Mesodermal cell (in vitro differentiated cells): ENCODE results near the gene HDLBP.
"Not testable (repeated sequence)": the region's sequence is repeated elsewhere in the genome, so short reads cannot be mapped to it uniquely, and the experiment has no call there.

Experiments used
- H3K27ac ChIP-seq: 2 replicates; pipeline ENCODE4 v1.7.0; 2013; ENCODE audit warnings: mild to moderate bottlenecking, low read depth, low read length, moderate library complexity; ENCODE audit not compliant: severe bottlenecking
- H3K36me3 ChIP-seq: 2 replicates; pipeline ENCODE4 v1.7.1; 2013; ENCODE audit warnings: mild to moderate bottlenecking, low read length, moderate library complexity; ENCODE audit not compliant: control insufficient read depth, insufficient read depth
- H3K4me1 ChIP-seq: one replicate; pipeline ENCODE4 v1.7.1; 2013; ENCODE audit warnings: mild to moderate bottlenecking, low read length; ENCODE audit not compliant: insufficient read depth, control insufficient read depth, poor library complexity, severe bottlenecking
- H3K4me3 ChIP-seq: 2 replicates; pipeline ENCODE4 v1.7.0; 2013; ENCODE audit warnings: low read length, control low read depth, mild to moderate bottlenecking; ENCODE audit not compliant: insufficient read depth, poor library complexity, severe bottlenecking; ENCODE audit errors: extremely low read depth
- H3K9me3 ChIP-seq: 2 replicates; pipeline ENCODE4 v1.7.1; 2013; ENCODE audit warnings: mild to moderate bottlenecking, low read length, moderate library complexity; ENCODE audit not compliant: control insufficient read depth
- WGBS, 2 experiments: methylation state at CpG; one replicate each; pipeline ENCODE4 v1.1.5; 2013; ENCODE audit warnings: missing lambda C conversion rate in 2 of 2; ENCODE audit not compliant: insufficient coverage in 2 of 2; 5-methylcytosine and 5-hydroxymethylcytosine counted together

The HDLBP gene

DNA sequence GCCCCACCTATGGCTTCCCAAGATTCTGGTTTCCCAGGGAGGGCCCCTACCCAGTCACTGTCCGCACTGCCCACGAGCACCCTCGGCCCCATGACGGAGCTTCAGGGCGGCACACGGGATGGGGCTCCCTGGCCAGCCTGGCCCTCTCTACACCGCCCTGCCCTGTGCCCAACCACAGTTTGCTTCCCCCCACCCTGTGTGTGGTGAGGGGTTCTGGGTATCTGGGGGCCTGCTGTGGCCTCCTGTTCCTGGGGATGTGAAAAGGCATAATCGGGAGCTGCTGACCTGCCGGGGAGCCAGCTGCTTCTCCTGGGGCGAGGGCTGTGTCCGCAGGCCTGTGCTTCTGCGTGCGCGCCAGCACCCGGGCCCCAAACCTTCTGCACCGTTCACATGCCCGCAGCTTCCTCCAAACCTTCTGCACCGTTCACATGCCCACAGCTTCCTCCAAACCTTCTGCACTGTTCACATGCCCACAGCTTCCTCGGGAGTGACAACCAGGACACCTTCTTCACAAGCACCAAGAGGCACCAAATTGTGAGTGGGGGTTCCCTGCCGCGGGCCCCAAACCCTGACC lies 114.6 kb downstream of the HDLBP start:
- no peaks in the 10 kb centered on the region for H3K9me3 ChIP-seq
- H3K27ac ChIP-seq, result no peak overlapping the region
- no peak overlapping the region for H3K4me3 ChIP-seq
- no peaks in the 10 kb centered on the region for H3K36me3 ChIP-seq
- 86 to 94% methylated on average over 19 to 20 of the region's 21 CpGs for WGBS, 2 experiments
- no peaks in the 10 kb centered on the region for H3K4me1 ChIP-seq

DNA sequence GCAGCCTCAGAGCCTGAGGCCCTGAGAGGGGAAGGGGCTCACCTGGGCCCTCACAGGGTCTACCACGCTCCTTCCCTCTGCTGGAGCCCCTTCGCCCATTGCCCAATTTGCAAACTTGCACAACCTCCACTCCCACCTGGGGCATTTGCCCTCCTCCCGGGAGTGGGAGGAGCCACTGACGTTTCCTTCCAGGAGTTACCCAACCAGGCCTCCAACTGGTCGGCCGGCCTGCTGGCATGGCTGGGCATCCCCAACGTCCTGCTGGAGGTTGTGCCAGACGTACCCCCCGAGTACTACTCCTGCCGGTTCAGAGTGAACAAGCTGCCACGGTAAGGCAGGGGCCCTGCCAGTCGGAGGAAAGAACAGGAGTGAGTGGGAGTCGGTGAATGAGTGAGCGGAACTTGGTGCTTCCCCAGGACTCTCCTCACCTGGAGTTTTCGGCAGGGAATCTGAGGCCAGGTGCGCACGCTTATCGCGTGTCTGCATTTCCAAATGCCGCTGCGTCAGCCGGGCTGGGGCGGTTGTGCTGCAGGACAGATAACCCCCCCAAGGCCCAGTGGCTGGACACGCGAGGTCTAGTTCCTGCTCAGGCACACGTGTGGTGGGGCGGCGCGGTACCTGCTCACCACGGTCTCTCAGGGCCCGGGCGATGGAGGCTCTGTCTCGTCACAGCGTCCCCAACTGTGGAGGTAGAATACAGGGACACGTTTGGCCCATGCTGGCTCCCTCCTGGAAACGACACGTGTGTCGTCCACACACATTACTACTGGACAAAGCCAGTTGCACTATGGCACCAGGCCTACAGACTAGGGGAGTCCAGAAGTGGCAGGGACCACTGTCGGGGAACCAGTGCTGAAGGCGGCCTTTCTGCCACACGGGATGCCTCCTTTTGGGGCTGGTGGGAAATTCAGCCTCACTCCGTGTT lies 115.3 kb downstream of the HDLBP start:
- Histone ChIP-seq H3K4me3 (no peak overlapping the region), H3K9me3 (no peaks in the 10 kb centered on the region), H3K36me3 (no peaks in the 10 kb centered on the region), H3K27ac (no peak overlapping the region), H3K4me1 (no peaks in the 10 kb centered on the region)
- 84 to 85% methylated on average over 39 to 41 of the region's 42 CpGs for WGBS, 2 experiments

DNA sequence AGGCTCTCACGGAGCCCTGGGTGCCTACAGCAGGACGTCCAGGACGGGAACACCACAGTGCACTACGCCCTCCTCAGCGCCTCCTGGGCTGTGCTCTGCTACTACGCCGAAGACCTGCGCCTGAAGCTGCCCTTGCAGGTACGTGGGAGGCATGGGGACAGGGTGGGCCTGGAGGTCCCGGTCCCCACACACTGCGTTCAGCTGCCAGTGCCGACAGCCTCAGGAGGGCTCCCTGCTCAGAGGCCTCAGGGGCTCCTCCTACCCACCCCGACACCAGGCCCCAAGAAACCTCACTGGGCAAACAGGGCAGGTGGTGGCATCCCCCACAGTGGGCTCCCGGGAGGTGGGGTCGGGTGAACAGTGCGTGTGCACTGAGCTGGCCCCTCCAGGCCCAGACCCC lies 116.2 kb downstream of the HDLBP start:
- H3K36me3 ChIP-seq, result no peaks in the 10 kb centered on the region
- WGBS, 2 experiments, result 91 to 95% methylated on average over 14 to 16 of the region's 16 CpGs
- no peak overlapping the region for H3K27ac ChIP-seq
- H3K4me1 ChIP-seq, result no peaks in the 10 kb centered on the region
- H3K4me3 ChIP-seq, result no peak overlapping the region
- no peaks in the 10 kb centered on the region for H3K9me3 ChIP-seq

DNA sequence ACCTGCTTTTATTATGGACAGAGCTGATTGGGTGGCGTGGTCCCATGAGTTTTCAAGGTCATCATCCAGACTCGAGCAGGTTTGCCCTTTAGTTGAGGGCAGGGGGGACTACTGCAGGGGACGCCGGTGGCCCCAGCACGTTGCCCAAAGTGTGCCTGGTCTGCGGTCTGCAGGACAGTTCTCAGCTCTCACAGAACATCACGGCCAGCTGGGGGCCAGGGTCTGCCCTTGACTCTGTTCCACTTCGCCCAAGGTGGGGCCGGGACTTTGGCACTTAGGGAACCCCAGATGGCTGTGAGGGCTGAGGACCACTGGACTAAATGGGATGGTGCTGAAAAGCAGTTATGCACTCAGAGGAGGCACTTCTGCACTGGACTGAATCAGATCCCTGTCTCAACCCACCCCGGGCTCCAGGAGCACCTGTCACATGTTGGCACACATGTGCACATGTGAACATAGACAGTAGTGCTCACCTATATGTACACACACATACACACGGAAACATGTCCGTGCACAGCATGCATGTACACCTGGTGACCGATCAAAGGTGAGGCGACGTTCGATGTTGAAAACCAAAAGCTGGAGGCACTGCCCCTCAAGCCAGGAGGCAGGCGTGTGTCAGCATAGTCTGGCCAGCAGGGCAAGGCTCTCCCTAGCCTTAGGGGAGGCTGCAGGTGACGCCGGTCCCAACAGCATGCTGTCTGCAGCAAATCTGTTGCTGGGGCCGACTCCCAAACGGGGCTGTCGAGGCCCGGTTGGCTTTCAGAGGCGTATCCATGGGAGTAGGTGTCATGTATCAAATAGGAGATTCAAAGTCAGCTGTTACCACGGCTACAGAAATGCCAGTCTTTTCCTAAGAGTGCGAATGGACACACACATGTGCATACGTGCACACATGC lies 116.8 kb downstream of the HDLBP start:
- H3K36me3 ChIP-seq, result no peaks in the 10 kb centered on the region
- no peaks in the 10 kb centered on the region for H3K9me3 ChIP-seq
- no peak overlapping the region for H3K27ac ChIP-seq
- WGBS, 2 experiments, result 85 to 87% methylated on average over 25 to 26 of the region's 27 CpGs
- H3K4me1 ChIP-seq, result no peaks in the 10 kb centered on the region
- H3K4me3 ChIP-seq, result no peak overlapping the region

DNA sequence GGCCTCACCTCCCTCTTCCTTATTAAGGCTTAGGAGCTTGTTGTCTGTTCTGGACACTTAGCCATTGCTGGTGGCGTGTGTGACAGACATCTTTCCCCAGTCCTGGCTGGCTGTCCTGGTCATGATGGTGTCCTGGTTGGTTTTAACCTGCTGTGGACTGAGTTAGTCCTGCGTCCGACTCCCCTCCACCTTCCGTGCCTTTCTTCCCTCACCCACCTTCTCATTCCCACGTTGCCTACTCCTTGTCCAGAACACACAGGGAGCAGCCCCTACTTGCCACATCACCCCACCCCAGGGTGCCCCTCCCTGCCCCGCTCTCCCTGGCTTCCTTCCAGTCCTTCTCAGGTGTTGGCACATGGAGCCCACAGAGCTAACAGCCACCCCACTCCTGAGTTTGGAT lies 117.5 kb downstream of the HDLBP start:
- no peaks in the 10 kb centered on the region for H3K9me3 ChIP-seq
- H3K27ac ChIP-seq, result no peak overlapping the region
- 100% methylated on average over 2 to 3 of the region's 6 CpGs for WGBS, 2 experiments
- no peaks in the 10 kb centered on the region for H3K36me3 ChIP-seq
- H3K4me1 ChIP-seq, result no peaks in the 10 kb centered on the region
- H3K4me3 ChIP-seq, result no peak overlapping the region

DNA sequence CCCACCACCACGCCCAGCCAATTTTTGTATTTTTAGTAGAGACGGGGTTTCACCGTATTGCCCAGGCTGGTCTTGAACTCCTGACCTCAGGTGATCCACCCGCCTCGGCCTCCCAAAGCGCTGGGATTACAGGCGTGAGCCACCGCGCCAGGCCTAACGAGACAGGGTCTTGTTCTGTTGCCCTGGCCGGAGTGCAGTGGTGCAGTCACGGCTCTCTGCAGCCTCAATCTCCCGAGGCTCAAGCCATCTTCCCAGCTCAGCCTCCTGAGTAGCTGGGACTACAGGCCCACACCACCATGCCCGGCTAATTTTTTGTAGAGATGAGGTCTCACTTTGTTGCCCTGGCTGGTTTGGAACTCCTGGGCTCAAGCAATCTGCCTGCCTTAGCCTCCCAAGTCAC lies 118.2 kb downstream of the HDLBP start:
- H3K4me1 ChIP-seq, H3K27ac ChIP-seq, H3K36me3 ChIP-seq, H3K9me3 ChIP-seq, H3K4me3 ChIP-seq: not testable (repeated sequence)
- 90 to 99% methylated on average over 13 to 14 of the region's 14 CpGs for WGBS, 2 experiments

DNA sequence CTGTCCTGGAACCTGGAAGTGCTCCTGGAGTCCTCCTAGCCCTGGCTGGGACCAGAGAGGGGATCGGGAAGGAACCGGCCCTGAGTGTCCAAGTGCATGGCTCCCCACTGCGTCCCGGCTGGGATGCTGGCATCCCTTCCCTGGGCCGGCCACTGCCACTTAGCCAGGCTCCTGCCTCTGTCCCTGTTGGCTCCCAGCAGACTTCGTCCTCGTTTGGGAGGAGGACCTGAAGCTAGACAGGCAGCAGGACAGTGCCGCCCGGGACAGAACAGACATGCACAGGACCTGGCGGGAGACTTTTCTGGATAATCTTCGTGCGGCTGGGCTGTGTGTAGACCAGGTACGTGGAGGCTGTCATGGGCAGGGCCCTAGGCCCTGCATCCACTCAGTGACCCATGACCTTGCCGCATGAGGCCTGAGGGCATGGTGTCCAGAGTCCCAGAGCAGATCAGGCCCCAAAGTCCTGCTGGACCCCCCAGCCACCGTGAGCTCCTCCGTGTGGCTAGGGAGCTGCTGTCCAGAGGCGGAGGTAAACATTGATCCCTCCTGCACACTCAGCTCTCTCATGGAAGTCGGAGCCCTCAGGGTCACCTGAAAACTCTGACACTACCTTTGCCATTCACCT lies 119.9 kb downstream of the HDLBP start:
- H3K27ac ChIP-seq, result no peak overlapping the region
- H3K4me3 ChIP-seq, result no peak overlapping the region
- H3K36me3 ChIP-seq, result no peaks in the 10 kb centered on the region
- H3K4me1 ChIP-seq, result no peaks in the 10 kb centered on the region
- H3K9me3 ChIP-seq, result no peaks in the 10 kb centered on the region
- 90 to 94% methylated on average over 16 to 18 of the region's 18 CpGs for WGBS, 2 experiments

DNA sequence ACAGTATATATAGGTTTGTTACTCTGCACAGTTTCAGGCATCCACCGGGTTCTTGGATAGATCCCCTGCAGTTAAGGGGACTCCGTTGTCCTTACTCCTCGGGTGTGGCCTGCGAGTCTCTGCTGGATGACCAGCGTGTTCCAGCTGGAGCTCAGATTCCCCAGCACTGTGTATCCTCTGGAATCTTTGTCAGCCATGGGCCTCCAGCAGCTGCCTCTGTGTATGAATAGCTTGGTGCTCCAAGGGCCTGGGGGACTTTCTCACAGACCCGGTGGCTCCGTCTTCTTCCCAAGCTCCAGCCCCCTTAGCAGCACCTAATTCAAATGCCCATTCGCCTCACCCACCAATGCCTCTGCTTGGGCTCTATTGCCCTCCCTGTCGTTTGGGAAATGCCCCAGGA lies 120.7 kb downstream of the HDLBP start:
- Histone ChIP-seq H3K27ac (no peak overlapping the region), H3K4me3 (no peak overlapping the region)
- 83 to 91% methylated on average over 8 to 9 of the region's 9 CpGs for WGBS, 2 experiments

DNA sequence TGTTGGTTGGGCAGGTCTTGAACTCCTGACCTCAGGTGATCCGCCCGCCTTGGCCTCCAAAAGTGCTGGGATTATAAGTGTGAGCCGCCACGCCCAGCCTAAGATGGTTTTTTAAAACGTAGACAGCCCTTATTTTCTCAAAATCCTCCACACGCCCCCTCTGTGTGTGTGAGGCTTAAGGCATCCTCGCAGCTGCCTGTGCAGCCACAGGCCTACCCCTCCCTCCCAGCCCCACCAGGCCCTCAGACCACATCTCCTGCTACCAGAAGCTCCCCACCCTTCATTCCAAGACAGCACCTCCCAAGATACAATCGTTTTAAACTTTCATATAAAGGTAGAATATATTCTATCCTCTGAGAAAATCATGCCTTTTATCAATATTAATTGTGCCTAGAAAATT lies 122.2 kb downstream of the HDLBP start:
- H3K9me3 ChIP-seq, result no peaks in the 10 kb centered on the region
- no peaks in the 10 kb centered on the region for H3K4me1 ChIP-seq
- 87 to 93% methylated on average over 2 to 4 of the region's 8 CpGs for WGBS, 2 experiments
- no peak overlapping the region for H3K27ac ChIP-seq
- H3K36me3 ChIP-seq, result no peaks in the 10 kb centered on the region
- H3K4me3 ChIP-seq, result no peak overlapping the region

More for the DNA sequence above, 120.7 kb downstream of the HDLBP start:
- Histone ChIP-seq H3K36me3 (no peaks in the 10 kb centered on the region), H3K4me1 (no peaks in the 10 kb centered on the region), H3K9me3 (no peaks in the 10 kb centered on the region)

DNA sequence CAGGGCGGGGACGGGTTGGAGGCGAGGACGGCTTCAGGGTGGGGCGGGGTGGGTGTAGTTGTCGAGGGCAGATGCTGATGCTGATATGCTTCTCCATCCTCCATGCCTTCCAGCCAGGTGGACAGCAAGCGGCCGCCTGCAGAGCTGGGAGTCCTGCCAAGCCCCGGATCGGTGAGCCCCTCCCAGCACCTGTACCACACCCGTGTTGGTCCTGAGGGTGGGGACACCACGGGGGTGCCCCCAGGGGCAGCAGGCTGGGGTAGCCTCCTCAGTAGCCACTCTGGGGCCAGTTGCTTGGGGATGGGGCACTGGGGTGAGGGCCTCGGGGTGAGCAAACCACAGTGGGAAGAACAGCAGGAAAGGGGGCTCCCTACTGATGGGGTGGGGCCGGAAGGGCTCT lies 124.4 kb downstream of the HDLBP start:
- Histone ChIP-seq H3K4me1 (no peaks in the 10 kb centered on the region), H3K9me3 (no peaks in the 10 kb centered on the region), H3K4me3 (no peak overlapping the region), H3K36me3 (no peaks in the 10 kb centered on the region), H3K27ac (no peak overlapping the region)
- 76 to 79% methylated on average over 5 to 7 of the region's 14 CpGs for WGBS, 2 experiments
